Measurements from ENCODE around the gene GUCY2C. TPM values are rescaled to one million over a fixed set of nuclear protein-coding genes. Genes with fewer than 3 reads are reported as not detected.

Gene GUCY2C
- polyA plus RNA-seq, 1 donor from 2014 or later: 0.85 TPM

GRCh38 chr12:14656846-14657245, 39.6 kb downstream of the GUCY2C start:
- no peaks in the 10 kb centered on the region for H3K4me1 Mint-ChIP-seq
- no peaks in the 10 kb centered on the region for H3K36me3 Mint-ChIP-seq
- peaks cover 4% of the 10 kb centered on the region for H3K27me3 Mint-ChIP-seq
- H3K9me3 Mint-ChIP-seq: no peaks in the 10 kb centered on the region
- H3K27ac Mint-ChIP-seq: no peak overlapping the region
- no peak overlapping the region for H3K4me3 Mint-ChIP-seq

GRCh38 chr12:14655284-14655683, 41.1 kb downstream of the GUCY2C start:
- Mint-ChIP-seq H3K9me3 (no peaks in the 10 kb centered on the region), H3K4me3 (no peak overlapping the region), H3K36me3 (no peaks in the 10 kb centered on the region), H3K27ac (no peak overlapping the region), H3K27me3 (peaks cover 2% of the 10 kb centered on the region), H3K4me1 (no peaks in the 10 kb centered on the region)

- Mint-ChIP-seq H3K4me3 (no peak overlapping the region), H3K27me3 (peaks cover 2% of the 10 kb centered on the region), H3K9me3 (no peaks in the 10 kb centered on the region), H3K4me1 (no peaks in the 10 kb centered on the region), H3K27ac (no peak overlapping the region), H3K36me3 (no peaks in the 10 kb centered on the region)
Measured at GRCh38 chr12:14654842-14655241, 41.6 kb downstream of the GUCY2C start.

GRCh38 chr12:14654416-14654815, 42.0 kb downstream of the GUCY2C start:
- Mint-ChIP-seq H3K27ac (no peak overlapping the region), H3K4me1 (no peaks in the 10 kb centered on the region), H3K4me3 (no peak overlapping the region), H3K27me3 (peaks cover 2% of the 10 kb centered on the region), H3K36me3 (no peaks in the 10 kb centered on the region), H3K9me3 (no peaks in the 10 kb centered on the region)

- no peak overlapping the region for H3K4me3 Mint-ChIP-seq
- H3K36me3 Mint-ChIP-seq: no peaks in the 10 kb centered on the region
- no peaks in the 10 kb centered on the region for H3K4me1 Mint-ChIP-seq
- no peak overlapping the region for H3K27ac Mint-ChIP-seq
- H3K27me3 Mint-ChIP-seq: no peaks in the 10 kb centered on the region
- H3K9me3 Mint-ChIP-seq: no peaks in the 10 kb centered on the region
Measured at GRCh38 chr12:14652483-14652882, 43.9 kb downstream of the GUCY2C start.

- Mint-ChIP-seq H3K4me3 (no peak overlapping the region), H3K27me3 (no peaks in the 10 kb centered on the region), H3K27ac (no peak overlapping the region), H3K36me3 (no peaks in the 10 kb centered on the region), H3K9me3 (no peaks in the 10 kb centered on the region), H3K4me1 (no peaks in the 10 kb centered on the region)
Measured at GRCh38 chr12:14651371-14651770, 45.0 kb downstream of the GUCY2C start.

GRCh38 chr12:14650789-14651188, 45.6 kb downstream of the GUCY2C start:
- Mint-ChIP-seq H3K27ac (no peak overlapping the region), H3K27me3 (no peaks in the 10 kb centered on the region), H3K4me1 (no peaks in the 10 kb centered on the region), H3K9me3 (no peaks in the 10 kb centered on the region), H3K4me3 (no peak overlapping the region), H3K36me3 (no peaks in the 10 kb centered on the region)

GRCh38 chr12:14647028-14647750, 49.2 kb downstream of the GUCY2C start:
- H3K27me3 Mint-ChIP-seq: peaks cover 1% of the 10 kb centered on the region
- H3K27ac Mint-ChIP-seq: no peak overlapping the region
- H3K36me3 Mint-ChIP-seq: no peaks in the 10 kb centered on the region
- H3K4me1 Mint-ChIP-seq: peaks cover 3 to 16% (median 13%) of the 10 kb centered on the region in 3 donors
- H3K4me3 Mint-ChIP-seq: no peak overlapping the region
- no peaks in the 10 kb centered on the region for H3K9me3 Mint-ChIP-seq

- no peak overlapping the region for H3K27ac Mint-ChIP-seq
- peaks cover 1% of the 10 kb centered on the region for H3K27me3 Mint-ChIP-seq
- H3K36me3 Mint-ChIP-seq: no peaks in the 10 kb centered on the region
- no peaks in the 10 kb centered on the region for H3K9me3 Mint-ChIP-seq
- H3K4me1 Mint-ChIP-seq: peaks cover 3 to 16% (median 13%) of the 10 kb centered on the region in 3 donors
- peak overlapping the region in 2 of 4 donors; percentile 35 to 83 for H3K4me3 Mint-ChIP-seq
Measured at GRCh38 chr12:14643251-14643650, 53.1 kb downstream of the GUCY2C start.

GRCh38 chr12:14638066-14638465, 58.3 kb downstream of the GUCY2C start:
- Mint-ChIP-seq H3K27me3 (peaks cover 2% of the 10 kb centered on the region), H3K4me1 (peaks cover 0 to 7% (median 1%) of the 10 kb centered on the region in 3 donors), H3K4me3 (no peak overlapping the region)

GRCh38 chr12:14635776-14636175, 60.6 kb downstream of the GUCY2C start:
- Mint-ChIP-seq H3K36me3 (no peaks in the 10 kb centered on the region), H3K4me3 (no peak overlapping the region), H3K27ac (no peak overlapping the region), H3K4me1 (peaks cover 0 to 2% (median 0%) of the 10 kb centered on the region in 3 donors), H3K9me3 (peaks cover 0 to 7% (median 7%) of the 10 kb centered on the region in 3 donors), H3K27me3 (peaks cover 2% of the 10 kb centered on the region)

More at GRCh38 chr12:14638066-14638465, 58.3 kb downstream of the GUCY2C start:
- H3K9me3 Mint-ChIP-seq: peaks cover 0 to 7% (median 7%) of the 10 kb centered on the region in 3 donors
- H3K27ac Mint-ChIP-seq: peak overlapping the region in 1 of 3 donors; percentile 91
- no peaks in the 10 kb centered on the region for H3K36me3 Mint-ChIP-seq

GRCh38 chr12:14630793-14631192, 65.6 kb downstream of the GUCY2C start:
- Mint-ChIP-seq H3K27me3 (peaks cover 2% of the 10 kb centered on the region), H3K4me3 (no peak overlapping the region), H3K36me3 (no peaks in the 10 kb centered on the region), H3K4me1 (peaks cover 0 to 3% (median 0%) of the 10 kb centered on the region in 3 donors), H3K27ac (no peak overlapping the region), H3K9me3 (peaks cover 0 to 2% (median 0%) of the 10 kb centered on the region in 3 donors)

GRCh38 chr12:14629832-14630710, 66.3 kb downstream of the GUCY2C start:
- Mint-ChIP-seq H3K27me3 (peaks cover 2% of the 10 kb centered on the region), H3K4me1 (peaks cover 0 to 3% (median 0%) of the 10 kb centered on the region in 3 donors), H3K27ac (no peak overlapping the region), H3K36me3 (no peaks in the 10 kb centered on the region), H3K4me3 (no peak overlapping the region), H3K9me3 (peaks cover 0 to 2% (median 0%) of the 10 kb centered on the region in 3 donors)

- H3K36me3 Mint-ChIP-seq: no peaks in the 10 kb centered on the region
- peaks cover 0 to 3% (median 0%) of the 10 kb centered on the region in 3 donors for H3K4me1 Mint-ChIP-seq
- H3K27ac Mint-ChIP-seq: no peak overlapping the region
- peaks cover 2% of the 10 kb centered on the region for H3K27me3 Mint-ChIP-seq
- no peak overlapping the region for H3K4me3 Mint-ChIP-seq
- no peaks in the 10 kb centered on the region for H3K9me3 Mint-ChIP-seq
Measured at GRCh38 chr12:14628771-14629170, 67.6 kb downstream of the GUCY2C start.

GRCh38 chr12:14621826-14622225, 74.6 kb downstream of the GUCY2C start:
- peak overlapping the region in 3 of 4 donors; percentile 8 to 42 (median 18) for H3K4me3 Mint-ChIP-seq
- H3K9me3 Mint-ChIP-seq: peaks cover 0 to 3% (median 0%) of the 10 kb centered on the region in 3 donors
- H3K4me1 Mint-ChIP-seq: peaks cover 17 to 20% (median 18%) of the 10 kb centered on the region in 3 donors
- H3K27ac Mint-ChIP-seq: peak overlapping the region in 2 of 3 donors; percentile 21 to 55
- no peaks in the 10 kb centered on the region for H3K27me3 Mint-ChIP-seq
- no peaks in the 10 kb centered on the region for H3K36me3 Mint-ChIP-seq

Data from IgD-negative memory B cell (primary cell).